H1 (cell line): ENCODE results near the gene BABAM1. TPM values are rescaled to one million over a fixed set of nuclear protein-coding genes. Genes with fewer than 3 reads are reported as not detected.

Experiments used
- ATF3 ChIP-seq: IDR thresholded peaks from 2 replicates; pipeline ENCODE4 v1.6.1; 2011; ENCODE audit warnings: low read depth, mild to moderate bottlenecking, low read length; ENCODE audit not compliant: insufficient read depth
- EP300 ChIP-seq, 2 experiments: IDR thresholded peaks; 1 replicate in 1 of 2; 2 replicates in 1 of 2; pipeline ENCODE4 v1.6.1; 2011 to 2012; ENCODE audit warnings: low read depth in 2 of 2, low read length in 2 of 2, mild to moderate bottlenecking in 2 of 2, borderline replicate concordance in 1 of 2, inconsistent platforms in 1 of 2, moderate library complexity in 1 of 2
- PHF8 ChIP-seq: fragments of 200-600 bp; sonication (generic); conservative IDR thresholded peaks from 2 replicates; pipeline ENCODE4 v1.7.1; 2012; ENCODE audit warnings: low read depth, mild to moderate bottlenecking, inconsistent platforms, low read length, moderate library complexity
- TAF7 ChIP-seq: optimal IDR thresholded peaks from 2 replicates; pipeline ENCODE3; 2011; ENCODE audit warnings: low read depth, mild to moderate bottlenecking, inconsistent platforms, low read length, moderate library complexity, borderline replicate concordance
- polyA plus RNA-seq, 7 experiments: library from polyadenylated mRNA; depleted of rRNA in 3 of 7; stranded (reverse) in 5 of 7; unstranded in 2 of 7; fragments of >200 nt in 5 of 7; fragments of 200-250 nt in 2 of 7; gene quantifications; 1 replicate in 5 of 7; 2 replicates in 1 of 7; 4 replicates in 1 of 7; pipeline versions ENCODE4 v1.2.1 to v1.2.3, GENCODE V29; 2011 to 2013; ENCODE audit warnings: missing spikeins in 2 of 7, mixed read lengths in 2 of 7
- total RNA-seq: library from RNA; stranded (reverse); fragmentation: NEBNext Ultra II Directional; extraction: Animal tissue kit (Norgen Biotek cat#: 25700); gene quantifications from 2 replicates; pipeline ENCODE4 v1.2.1, GENCODE V29; 2021
- TF ChIP-seq, protein P1 (sequence below): fragments of 300-600 bp; sonication (generic); IDR thresholded peaks from 2 replicates; pipeline ENCODE4 v1.7.1; 2012; ENCODE audit warnings: low read length, moderate library complexity, mild to moderate bottlenecking, inconsistent platforms; ENCODE audit not compliant: insufficient replicate concordance

BABAM1 gene
- total and polyA plus RNA-seq, 2 of the 8 experiments (the other 6 are each of a cell fraction or from before 2014, with no cell fraction given), result 127 to 133 TPM

GRCh38 chr19:17262557-17262956 is 4.7 kb upstream of the BABAM1 start (continued):
- TF ChIP-seq, protein P1, sequence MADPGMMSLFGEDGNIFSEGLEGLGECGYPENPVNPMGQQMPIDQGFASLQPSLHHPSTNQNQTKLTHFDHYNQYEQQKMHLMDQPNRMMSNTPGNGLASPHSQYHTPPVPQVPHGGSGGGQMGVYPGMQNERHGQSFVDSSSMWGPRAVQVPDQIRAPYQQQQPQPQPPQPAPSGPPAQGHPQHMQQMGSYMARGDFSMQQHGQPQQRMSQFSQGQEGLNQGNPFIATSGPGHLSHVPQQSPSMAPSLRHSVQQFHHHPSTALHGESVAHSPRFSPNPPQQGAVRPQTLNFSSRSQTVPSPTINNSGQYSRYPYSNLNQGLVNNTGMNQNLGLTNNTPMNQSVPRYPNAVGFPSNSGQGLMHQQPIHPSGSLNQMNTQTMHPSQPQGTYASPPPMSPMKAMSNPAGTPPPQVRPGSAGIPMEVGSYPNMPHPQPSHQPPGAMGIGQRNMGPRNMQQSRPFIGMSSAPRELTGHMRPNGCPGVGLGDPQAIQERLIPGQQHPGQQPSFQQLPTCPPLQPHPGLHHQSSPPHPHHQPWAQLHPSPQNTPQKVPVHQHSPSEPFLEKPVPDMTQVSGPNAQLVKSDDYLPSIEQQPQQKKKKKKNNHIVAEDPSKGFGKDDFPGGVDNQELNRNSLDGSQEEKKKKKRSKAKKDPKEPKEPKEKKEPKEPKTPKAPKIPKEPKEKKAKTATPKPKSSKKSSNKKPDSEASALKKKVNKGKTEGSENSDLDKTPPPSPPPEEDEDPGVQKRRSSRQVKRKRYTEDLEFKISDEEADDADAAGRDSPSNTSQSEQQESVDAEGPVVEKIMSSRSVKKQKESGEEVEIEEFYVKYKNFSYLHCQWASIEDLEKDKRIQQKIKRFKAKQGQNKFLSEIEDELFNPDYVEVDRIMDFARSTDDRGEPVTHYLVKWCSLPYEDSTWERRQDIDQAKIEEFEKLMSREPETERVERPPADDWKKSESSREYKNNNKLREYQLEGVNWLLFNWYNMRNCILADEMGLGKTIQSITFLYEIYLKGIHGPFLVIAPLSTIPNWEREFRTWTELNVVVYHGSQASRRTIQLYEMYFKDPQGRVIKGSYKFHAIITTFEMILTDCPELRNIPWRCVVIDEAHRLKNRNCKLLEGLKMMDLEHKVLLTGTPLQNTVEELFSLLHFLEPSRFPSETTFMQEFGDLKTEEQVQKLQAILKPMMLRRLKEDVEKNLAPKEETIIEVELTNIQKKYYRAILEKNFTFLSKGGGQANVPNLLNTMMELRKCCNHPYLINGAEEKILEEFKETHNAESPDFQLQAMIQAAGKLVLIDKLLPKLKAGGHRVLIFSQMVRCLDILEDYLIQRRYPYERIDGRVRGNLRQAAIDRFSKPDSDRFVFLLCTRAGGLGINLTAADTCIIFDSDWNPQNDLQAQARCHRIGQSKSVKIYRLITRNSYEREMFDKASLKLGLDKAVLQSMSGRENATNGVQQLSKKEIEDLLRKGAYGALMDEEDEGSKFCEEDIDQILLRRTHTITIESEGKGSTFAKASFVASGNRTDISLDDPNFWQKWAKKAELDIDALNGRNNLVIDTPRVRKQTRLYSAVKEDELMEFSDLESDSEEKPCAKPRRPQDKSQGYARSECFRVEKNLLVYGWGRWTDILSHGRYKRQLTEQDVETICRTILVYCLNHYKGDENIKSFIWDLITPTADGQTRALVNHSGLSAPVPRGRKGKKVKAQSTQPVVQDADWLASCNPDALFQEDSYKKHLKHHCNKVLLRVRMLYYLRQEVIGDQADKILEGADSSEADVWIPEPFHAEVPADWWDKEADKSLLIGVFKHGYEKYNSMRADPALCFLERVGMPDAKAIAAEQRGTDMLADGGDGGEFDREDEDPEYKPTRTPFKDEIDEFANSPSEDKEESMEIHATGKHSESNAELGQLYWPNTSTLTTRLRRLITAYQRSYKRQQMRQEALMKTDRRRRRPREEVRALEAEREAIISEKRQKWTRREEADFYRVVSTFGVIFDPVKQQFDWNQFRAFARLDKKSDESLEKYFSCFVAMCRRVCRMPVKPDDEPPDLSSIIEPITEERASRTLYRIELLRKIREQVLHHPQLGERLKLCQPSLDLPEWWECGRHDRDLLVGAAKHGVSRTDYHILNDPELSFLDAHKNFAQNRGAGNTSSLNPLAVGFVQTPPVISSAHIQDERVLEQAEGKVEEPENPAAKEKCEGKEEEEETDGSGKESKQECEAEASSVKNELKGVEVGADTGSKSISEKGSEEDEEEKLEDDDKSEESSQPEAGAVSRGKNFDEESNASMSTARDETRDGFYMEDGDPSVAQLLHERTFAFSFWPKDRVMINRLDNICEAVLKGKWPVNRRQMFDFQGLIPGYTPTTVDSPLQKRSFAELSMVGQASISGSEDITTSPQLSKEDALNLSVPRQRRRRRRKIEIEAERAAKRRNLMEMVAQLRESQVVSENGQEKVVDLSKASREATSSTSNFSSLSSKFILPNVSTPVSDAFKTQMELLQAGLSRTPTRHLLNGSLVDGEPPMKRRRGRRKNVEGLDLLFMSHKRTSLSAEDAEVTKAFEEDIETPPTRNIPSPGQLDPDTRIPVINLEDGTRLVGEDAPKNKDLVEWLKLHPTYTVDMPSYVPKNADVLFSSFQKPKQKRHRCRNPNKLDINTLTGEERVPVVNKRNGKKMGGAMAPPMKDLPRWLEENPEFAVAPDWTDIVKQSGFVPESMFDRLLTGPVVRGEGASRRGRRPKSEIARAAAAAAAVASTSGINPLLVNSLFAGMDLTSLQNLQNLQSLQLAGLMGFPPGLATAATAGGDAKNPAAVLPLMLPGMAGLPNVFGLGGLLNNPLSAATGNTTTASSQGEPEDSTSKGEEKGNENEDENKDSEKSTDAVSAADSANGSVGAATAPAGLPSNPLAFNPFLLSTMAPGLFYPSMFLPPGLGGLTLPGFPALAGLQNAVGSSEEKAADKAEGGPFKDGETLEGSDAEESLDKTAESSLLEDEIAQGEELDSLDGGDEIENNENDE, result no peak
- TF ChIP-seq EP300 (IDR thresholded peaks at IDR 0.05; ENCODE audit: borderline replicate concordance in 1 of 2, low read depth in 2 of 2, low read length in 2 of 2) (no peak), TAF7 (no peak), PHF8 (no peak), ATF3 (no peak)
